Measurements from ENCODE around the gene TTC3.
"Not testable (repeated sequence)": the region's sequence is repeated elsewhere in the genome, so short reads cannot be mapped to it uniquely, and the experiment has no call there.

Gene TTC3

DNA sequence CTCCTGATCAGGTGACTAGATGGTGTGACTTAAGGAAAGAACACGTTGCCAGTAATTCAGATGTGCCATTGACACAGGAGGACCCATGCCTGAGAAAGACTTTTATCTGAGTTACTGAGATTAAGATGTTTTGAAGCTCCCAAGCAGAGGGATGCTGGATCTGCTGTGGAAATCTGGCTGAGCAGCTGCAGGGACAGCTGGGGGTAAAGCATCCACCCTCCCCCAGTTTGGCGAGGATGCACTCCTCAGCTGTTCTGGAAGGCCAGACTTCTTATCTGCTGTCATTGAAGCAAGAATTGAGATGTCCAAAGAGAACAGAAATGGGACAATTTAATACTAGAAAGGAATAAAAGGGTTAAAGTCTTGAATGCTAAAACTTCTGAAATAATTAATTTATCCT is 25.7 kb downstream of the TTC3 start:
- no peak overlapping the region for H3K4me3 ChIP-seq (ENCODE audit: control insufficient read depth, low read depth, low read length)
- TF ChIP-seq, protein P1, sequence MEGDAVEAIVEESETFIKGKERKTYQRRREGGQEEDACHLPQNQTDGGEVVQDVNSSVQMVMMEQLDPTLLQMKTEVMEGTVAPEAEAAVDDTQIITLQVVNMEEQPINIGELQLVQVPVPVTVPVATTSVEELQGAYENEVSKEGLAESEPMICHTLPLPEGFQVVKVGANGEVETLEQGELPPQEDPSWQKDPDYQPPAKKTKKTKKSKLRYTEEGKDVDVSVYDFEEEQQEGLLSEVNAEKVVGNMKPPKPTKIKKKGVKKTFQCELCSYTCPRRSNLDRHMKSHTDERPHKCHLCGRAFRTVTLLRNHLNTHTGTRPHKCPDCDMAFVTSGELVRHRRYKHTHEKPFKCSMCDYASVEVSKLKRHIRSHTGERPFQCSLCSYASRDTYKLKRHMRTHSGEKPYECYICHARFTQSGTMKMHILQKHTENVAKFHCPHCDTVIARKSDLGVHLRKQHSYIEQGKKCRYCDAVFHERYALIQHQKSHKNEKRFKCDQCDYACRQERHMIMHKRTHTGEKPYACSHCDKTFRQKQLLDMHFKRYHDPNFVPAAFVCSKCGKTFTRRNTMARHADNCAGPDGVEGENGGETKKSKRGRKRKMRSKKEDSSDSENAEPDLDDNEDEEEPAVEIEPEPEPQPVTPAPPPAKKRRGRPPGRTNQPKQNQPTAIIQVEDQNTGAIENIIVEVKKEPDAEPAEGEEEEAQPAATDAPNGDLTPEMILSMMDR (IDR thresholded peaks at IDR 0.05; ENCODE audit: control insufficient read depth, insufficient read depth, low read depth, low read length, missing control alignments) = no peak
- no peak for DNase-seq (ENCODE audit: low read depth)

DNA sequence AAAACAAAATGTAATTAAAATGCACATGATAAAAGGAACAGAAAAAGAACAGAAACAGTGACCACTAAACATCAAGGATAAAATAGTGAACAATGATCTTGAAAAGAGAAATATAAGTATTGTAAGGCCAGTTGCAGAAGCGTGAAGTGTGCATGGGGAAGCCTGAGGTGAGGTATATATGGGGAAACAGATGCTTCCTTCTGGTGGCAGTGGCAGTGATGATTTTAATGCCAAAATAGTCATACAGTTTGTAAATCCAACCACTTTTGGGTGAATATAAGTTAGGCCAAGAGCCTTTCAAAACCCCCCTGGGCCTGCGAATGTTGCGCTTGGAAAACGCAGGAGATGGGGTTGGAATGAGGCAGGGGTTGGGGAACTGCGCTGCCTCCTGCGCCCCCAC is 27.3 kb downstream of the TTC3 start:
- DNase-seq (ENCODE audit: low read depth) = no peak
- TF ChIP-seq, protein P1 (IDR thresholded peaks at IDR 0.05; ENCODE audit: control insufficient read depth, insufficient read depth, low read depth, low read length, missing control alignments) = no peak
- H3K4me3 ChIP-seq (ENCODE audit: control insufficient read depth, low read depth, low read length) = no peak overlapping the region

DNA sequence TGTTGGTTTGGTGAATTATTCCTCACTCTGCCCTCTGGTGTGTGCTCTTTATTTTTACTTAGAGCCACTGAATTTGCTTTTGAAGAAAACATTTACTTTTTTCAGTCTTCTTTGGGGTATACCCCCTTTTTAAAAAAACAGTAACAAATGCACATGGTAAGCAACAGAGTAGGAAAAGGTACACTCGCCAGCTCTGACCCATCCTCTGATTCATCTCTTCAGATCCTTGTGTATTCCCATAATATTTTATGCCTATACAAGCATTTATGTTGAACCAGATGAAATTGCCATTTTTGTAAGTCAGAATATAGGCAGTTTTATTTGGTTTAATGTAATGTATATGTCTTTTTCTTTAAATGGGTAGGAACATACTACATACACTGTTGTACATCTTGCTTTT is 28.3 kb downstream of the TTC3 start:
- no peak overlapping the region for H3K4me3 ChIP-seq (ENCODE audit: control insufficient read depth, low read depth, low read length)
- TF ChIP-seq, protein P1 (IDR thresholded peaks at IDR 0.05; ENCODE audit: control insufficient read depth, insufficient read depth, low read depth, low read length, missing control alignments) = no peak
- DNase-seq (ENCODE audit: low read depth) = no peak

DNA sequence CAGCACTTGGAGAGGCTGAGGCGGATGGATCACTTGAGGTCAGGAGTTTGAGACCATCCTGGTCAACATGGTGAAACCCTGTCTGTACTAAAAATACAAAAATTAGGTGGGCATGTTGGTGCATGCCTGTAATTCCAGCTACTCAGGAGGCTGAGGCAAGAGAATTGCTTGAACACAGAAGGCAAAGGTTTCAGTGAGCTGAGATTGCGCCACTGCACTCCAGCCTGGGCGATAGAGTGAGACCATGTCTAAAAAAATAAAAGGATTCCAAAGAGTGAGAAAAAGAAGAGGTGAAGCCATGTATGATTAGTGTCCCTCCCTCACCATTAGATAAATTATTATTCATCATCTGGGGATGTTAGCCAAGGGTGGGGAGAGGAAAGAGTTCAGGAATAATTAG is 29.7 kb downstream of the TTC3 start:
- DNase-seq (ENCODE audit: low read depth); H3K4me3 ChIP-seq (ENCODE audit: control insufficient read depth, low read depth, low read length): not testable (repeated sequence)

DNA sequence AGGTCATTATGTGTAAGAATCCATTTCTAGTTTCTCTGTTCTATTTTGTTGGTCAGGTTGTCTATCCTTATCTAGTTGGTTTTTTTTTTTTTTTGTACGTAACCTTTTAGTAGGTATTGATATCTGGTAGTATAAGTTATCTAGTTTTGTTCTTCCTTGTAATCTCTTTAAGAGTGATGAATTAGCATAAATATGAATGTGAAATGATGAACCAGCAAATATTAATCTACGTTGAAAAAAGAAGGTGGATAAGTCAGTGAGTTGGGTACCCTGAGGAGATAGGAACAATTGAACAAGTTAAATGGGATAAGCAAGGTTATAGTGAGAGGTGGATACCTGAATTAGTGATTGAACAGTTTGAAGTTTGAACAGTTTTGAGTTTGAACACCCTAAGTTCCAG is 33.9 kb downstream of the TTC3 start:
- no peak overlapping the region for H3K4me3 ChIP-seq (ENCODE audit: control insufficient read depth, low read depth, low read length)
- TF ChIP-seq, protein P1 (IDR thresholded peaks at IDR 0.05; ENCODE audit: control insufficient read depth, insufficient read depth, low read depth, low read length, missing control alignments) = no peak
- DNase-seq (ENCODE audit: low read depth) = no peak

DNA sequence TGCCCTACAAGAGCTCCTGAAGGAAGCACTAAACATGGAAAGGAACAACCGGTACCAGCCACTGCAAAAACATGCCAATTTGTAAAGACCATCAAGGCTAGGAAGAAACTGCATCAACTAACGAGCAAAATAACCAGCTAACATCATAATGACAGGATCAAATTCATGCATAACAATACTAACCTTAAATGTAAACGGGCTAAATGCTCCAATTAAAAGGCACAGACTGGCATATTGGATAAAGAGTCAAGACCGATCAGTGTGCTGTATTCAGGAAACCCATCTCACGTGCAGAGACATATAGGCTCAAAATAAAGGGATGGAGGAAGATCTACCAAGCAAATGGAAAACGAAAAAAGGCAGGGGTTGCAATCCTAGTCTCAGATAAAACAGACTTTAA is 38.0 kb downstream of the TTC3 start:
- not testable (repeated sequence) for DNase-seq (ENCODE audit: low read depth); H3K4me3 ChIP-seq (ENCODE audit: control insufficient read depth, low read depth, low read length)

DNA sequence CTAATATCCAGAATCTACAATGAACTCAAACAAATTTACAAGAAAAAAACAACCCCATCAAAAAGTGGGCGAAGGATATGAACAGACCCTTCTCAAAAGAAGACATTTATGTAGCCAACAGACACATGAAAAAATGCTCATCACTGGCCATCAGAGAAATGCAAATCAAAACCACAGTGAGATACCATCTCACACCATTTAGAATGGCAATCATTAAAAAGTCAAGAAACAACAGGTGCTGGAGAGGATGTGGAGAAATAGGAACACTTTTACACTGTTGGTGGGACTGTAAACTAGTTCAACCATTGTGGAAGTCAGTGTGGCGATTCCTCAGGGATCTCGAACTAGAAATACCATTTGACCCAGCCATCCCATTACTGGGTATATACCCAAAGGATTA is 41.2 kb downstream of the TTC3 start:
- not testable (repeated sequence) for DNase-seq (ENCODE audit: low read depth); H3K4me3 ChIP-seq (ENCODE audit: control insufficient read depth, low read depth, low read length)

DNA sequence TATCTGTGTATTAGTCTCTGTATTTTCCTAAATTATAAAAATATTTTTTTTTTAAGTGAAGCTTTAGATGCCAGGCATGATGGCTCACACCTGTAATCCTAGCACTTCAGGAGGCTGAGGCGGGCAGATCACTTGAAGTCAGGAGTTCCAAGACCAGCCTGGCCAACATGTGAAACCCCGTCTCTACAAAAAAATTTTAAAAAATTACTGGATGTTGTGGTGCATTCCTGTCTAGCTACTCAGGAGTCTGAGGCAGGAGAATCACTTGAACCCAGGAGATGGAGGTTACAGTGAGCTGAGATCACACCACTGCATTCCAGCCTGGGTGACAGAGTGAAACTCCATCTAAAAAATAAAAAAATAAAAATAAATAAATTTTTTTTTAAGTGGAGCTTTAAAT is 43.4 kb downstream of the TTC3 start:
- not testable (repeated sequence) for DNase-seq (ENCODE audit: low read depth); H3K4me3 ChIP-seq (ENCODE audit: control insufficient read depth, low read depth, low read length)

DNA sequence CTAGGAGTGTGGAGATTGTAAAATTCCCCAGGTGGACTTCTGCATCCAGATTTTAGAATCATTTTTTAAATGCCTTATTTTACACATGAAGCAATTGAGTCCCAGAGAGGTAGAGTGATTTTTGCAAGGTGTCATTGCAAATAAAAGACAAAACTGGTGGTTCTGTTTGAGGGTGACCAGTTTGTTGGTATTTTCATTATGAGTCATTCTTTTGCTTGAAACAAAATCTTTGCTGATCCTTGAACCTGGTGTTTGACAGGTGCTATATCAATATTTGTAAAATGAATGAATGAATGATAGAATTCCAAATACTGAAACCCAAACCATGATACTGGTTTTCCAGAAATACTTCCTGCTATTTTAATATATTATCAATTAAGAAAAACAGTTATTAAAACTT is 44.1 kb downstream of the TTC3 start:
- TF ChIP-seq, protein P1 (IDR thresholded peaks at IDR 0.05; ENCODE audit: control insufficient read depth, insufficient read depth, low read depth, low read length, missing control alignments) = no peak
- DNase-seq (ENCODE audit: low read depth) = no peak

More for the DNA sequence above, 44.1 kb downstream of the TTC3 start:
- H3K4me3 ChIP-seq (ENCODE audit: control insufficient read depth, low read depth, low read length) = no peak overlapping the region
